ENCODE results near the gene ACER2. TPM values are rescaled to one million over a fixed set of nuclear protein-coding genes. Genes with fewer than 3 reads are reported as not detected.

The ACER2 gene
- total and polyA plus RNA-seq, 2 of the 8 experiments (the other 6 are each of a cell fraction or from before 2014, with no cell fraction given), result 7.4 to 8.8 TPM

DNA sequence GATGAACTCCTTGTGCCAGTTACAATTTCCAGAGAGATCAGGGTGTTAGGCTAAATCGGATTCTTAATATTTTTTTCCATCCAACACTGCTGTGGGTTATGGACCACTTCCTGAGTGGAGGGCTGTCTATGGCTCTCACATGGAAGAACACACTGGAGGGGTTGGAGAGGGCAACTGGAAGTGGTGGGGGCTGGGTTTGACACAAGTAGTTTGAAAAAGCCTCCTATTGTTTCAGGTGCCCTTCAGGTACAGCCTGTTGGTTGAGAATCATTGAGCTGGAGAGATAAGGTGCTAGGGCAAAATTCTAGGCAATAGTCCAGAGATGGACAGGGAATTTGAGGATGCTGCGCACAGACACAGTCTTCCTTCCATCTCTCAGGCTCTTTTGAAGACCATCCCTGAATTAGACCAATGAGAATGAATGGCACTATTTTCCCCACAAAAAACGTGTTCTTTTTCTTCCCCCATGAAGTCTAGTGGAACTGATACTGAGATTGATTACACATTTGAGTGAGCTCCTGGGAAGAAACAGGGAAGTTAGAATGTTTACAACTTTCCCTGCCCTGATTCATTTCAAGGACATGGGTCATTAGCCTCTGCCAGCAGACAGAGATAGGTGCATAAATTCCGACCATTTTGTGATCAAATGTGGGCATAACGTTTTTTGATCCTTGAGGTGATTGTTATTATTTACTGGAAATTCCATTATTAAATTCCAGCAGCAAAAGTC is 87.7 kb downstream of the ACER2 start:
- Histone ChIP-seq H4K20me1 (replicated peaks in 1 of 2; ENCODE audit: control insufficient read depth in 1 of 2, insufficient read depth in 2 of 2, low read length in 2 of 2) (no peaks in the 10 kb centered on the region), H3K4me1 (replicated peaks in 1 of 4; ENCODE audit: control insufficient read depth in 3 of 4, insufficient read depth in 4 of 4, low read length in 3 of 4) (no peaks in the 10 kb centered on the region), H3K18ac (ENCODE audit: extremely low read depth, low read length) (no peak overlapping the region), H3K14ac (ENCODE audit: insufficient read length) (no peak overlapping the region), H3K36me3 (ENCODE audit: control insufficient read depth in 2 of 4, insufficient read depth in 4 of 4, low read length in 3 of 4) (no peaks in the 10 kb centered on the region), H3K23ac (ENCODE audit: insufficient read length) (no peak overlapping the region), H3K56ac (replicated peaks; ENCODE audit: insufficient read length, low read depth, low read length) (no peak overlapping the region), H2BK15ac (ENCODE audit: low read length) (no peak overlapping the region), H3K9me3 (ENCODE audit: insufficient read depth in 2 of 2, low read depth in 1 of 2, low read length in 1 of 2) (no peaks in the 10 kb centered on the region), H3K4me2 (ENCODE audit: insufficient read depth in 1 of 2, low read depth in 2 of 2, low read length in 2 of 2) (no peak overlapping the region), H3K4ac (replicated peaks; ENCODE audit: insufficient read length, low read depth, low read length) (no peak overlapping the region), H3K79me1 (ENCODE audit: low read depth, low read length) (no peaks in the 10 kb centered on the region), H3K79me2 (ENCODE audit: control insufficient read depth in 1 of 2, insufficient read depth in 2 of 2, low read length in 2 of 2) (no peaks in the 10 kb centered on the region), H3K27me3 (replicated peaks in 1 of 4; ENCODE audit: control insufficient read depth in 3 of 4, extremely low read depth in 1 of 4, insufficient read depth in 3 of 4, low read length in 3 of 4) (no peaks in the 10 kb centered on the region), H4K91ac (replicated peaks; ENCODE audit: insufficient read length, low read length) (no peak overlapping the region), H3K4me3 (ENCODE audit: extremely low read depth in 1 of 4, insufficient read depth in 2 of 4, low read depth in 3 of 4, low read length in 4 of 4) (no peak overlapping the region), H2BK20ac (ENCODE audit: low read length) (no peak overlapping the region), H2BK12ac (ENCODE audit: low read depth, low read length) (no peak overlapping the region), H2AFZ (ENCODE audit: low read length) (no peak overlapping the region), H4K5ac (ENCODE audit: insufficient read length, low read depth, low read length) (no peak overlapping the region), H3K23me2 (ENCODE audit: low read depth, low read length) (no peaks in the 10 kb centered on the region), H3K27ac (ENCODE audit: low read depth, low read length) (no peak overlapping the region), H3K9ac (replicated peaks in 1 of 4; ENCODE audit: extremely low read depth in 1 of 4, low read depth in 3 of 4, low read length in 3 of 4) (no peak overlapping the region), H2AK5ac (ENCODE audit: low read depth, low read length) (no peak overlapping the region), H2BK5ac (ENCODE audit: low read depth, low read length) (no peak overlapping the region), H2BK120ac (replicated peaks; ENCODE audit: low read depth, low read length) (no peak overlapping the region), H4K8ac (ENCODE audit: extremely low read depth, insufficient read depth, low read length) (no peak overlapping the region)
- 84% methylated on average over 5 of the region's 5 CpGs; no CpG with 5 or more reads in 1 of the 2 experiments for WGBS, 2 experiments (ENCODE audit: extremely low coverage in 1 of 2, insufficient coverage in 1 of 2, insufficient read length in 1 of 2, insufficient replicate concordance in 2 of 2, low coverage in 1 of 2, low lambda C conversion rate in 2 of 2, missing lambda C conversion rate in 1 of 2)
- DNase-seq (ENCODE audit: low read depth in 1 of 2, low spot score in 2 of 2), result no peak
- FAIRE-seq, result no peak
- ChIA-PET CTCF (ENCODE audit: partially characterized antibody) (interaction anchor here (0.7 to 3.1 kb wide), 9 partner anchors 8 to 426 kb away, joined by 4 to 16 read pairs (median 5); no protein-coding TSS in a partner anchor), POLR2A (ENCODE audit: partially characterized antibody) (no interaction called here)
- TF ChIP-seq MAFK (IDR thresholded peaks at IDR 0.05; ENCODE audit: low read depth, low read length) (no peak), BRCA1 (IDR thresholded peaks at IDR 0.05; ENCODE audit: low read depth, low read length) (no peak), PHF8 (conservative IDR thresholded peaks at IDR 0.05; ENCODE audit: low read depth, low read length) (no peak), SUZ12 (IDR thresholded peaks at IDR 0.05; ENCODE audit: low read length) (no peak), JUND (IDR thresholded peaks at IDR 0.05; ENCODE audit: low read length) (no peak), GTF2F1 (IDR thresholded peaks at IDR 0.05; ENCODE audit: borderline replicate concordance, low read depth, low read length) (no peak), TAF7 (optimal IDR thresholded peaks at IDR 0.05; ENCODE audit: borderline replicate concordance, low read depth, low read length) (no peak), RXRA (IDR thresholded peaks at IDR 0.05; ENCODE audit: insufficient read depth, low read depth, low read length) (no peak), CHD1 (IDR thresholded peaks at IDR 0.05; ENCODE audit: low read depth, low read length) (no peak), BACH1 (IDR thresholded peaks at IDR 0.05; ENCODE audit: low read length) (no peak), NANOG (IDR thresholded peaks at IDR 0.05; ENCODE audit: insufficient read depth, low read depth, low read length, poor library complexity, severe bottlenecking) (no peak), GABPA (IDR thresholded peaks at IDR 0.05; ENCODE audit: borderline replicate concordance, insufficient read depth, low read length) (no peak)
- TF ChIP-seq, protein P1, sequence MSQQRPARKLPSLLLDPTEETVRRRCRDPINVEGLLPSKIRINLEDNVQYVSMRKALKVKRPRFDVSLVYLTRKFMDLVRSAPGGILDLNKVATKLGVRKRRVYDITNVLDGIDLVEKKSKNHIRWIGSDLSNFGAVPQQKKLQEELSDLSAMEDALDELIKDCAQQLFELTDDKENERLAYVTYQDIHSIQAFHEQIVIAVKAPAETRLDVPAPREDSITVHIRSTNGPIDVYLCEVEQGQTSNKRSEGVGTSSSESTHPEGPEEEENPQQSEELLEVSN (IDR thresholded peaks at IDR 0.05), result no peak

Data from H1 (cell line).